GM12878 (cell line): ENCODE results near the gene HOXC5.

Experiments
- BHLHE40 ChIP-seq, 2 experiments: fragments of 450-650 bp in 1 of 2; IDR thresholded peaks; 2 replicates each; pipeline ENCODE4 v1.6.1; 2011 to 2017; ENCODE audit warnings: low read depth in 2 of 2, borderline replicate concordance in 1 of 2, improper control_type of control experiment in 1 of 2, low read length in 1 of 2, mild to moderate bottlenecking in 1 of 2
- CTCF ChIP-seq, 3 experiments: IDR thresholded peaks in 2 of 3; conservative IDR thresholded peaks in 1 of 3; 2 replicates each; pipeline ENCODE4 v1.5.1; 2011; ENCODE audit warnings: low read depth in 3 of 3, low read length in 3 of 3, mild to moderate bottlenecking in 3 of 3, control low read depth in 2 of 3, moderate library complexity in 2 of 3, inconsistent platforms in 1 of 3, mixed read lengths in 1 of 3; ENCODE audit not compliant: control insufficient read depth in 2 of 3, insufficient read depth in 1 of 3; ENCODE audit errors: extremely low read depth in 1 of 3
- EGR1 ChIP-seq, 2 experiments: IDR thresholded peaks; 1 replicate in 1 of 2; 2 replicates in 1 of 2; pipeline ENCODE4 v1.6.1; 2011 to 2012; ENCODE audit warnings: low read depth in 2 of 2, low read length in 2 of 2, borderline replicate concordance in 1 of 2, mild to moderate bottlenecking in 1 of 2, moderate library complexity in 1 of 2
- FOS ChIP-seq: IDR thresholded peaks from 3 replicates; pipeline ENCODE4 v1.6.1; 2011; ENCODE audit warnings: borderline replicate concordance; ENCODE audit not compliant: insufficient read length; ENCODE audit errors: extremely low read depth
- SIN3A ChIP-seq: IDR thresholded peaks from 2 replicates; pipeline ENCODE4 v1.6.1; 2012; ENCODE audit warnings: low read depth, low read length, improper control_type of control experiment
- SUZ12 ChIP-seq: fragments of 200-600 bp; sonication (generic); IDR thresholded peaks from one replicate; pipeline ENCODE4 v1.6.1; 2018; ENCODE audit warnings: antibody characterized with exemption, mild to moderate bottlenecking; ENCODE audit not compliant: unreplicated experiment
- USF2 ChIP-seq: IDR thresholded peaks from 2 replicates; pipeline ENCODE4 v1.6.1; 2011; ENCODE audit warnings: low read depth, low read length, improper control_type of control experiment, borderline replicate concordance
- ZNF24 ChIP-seq: fragments of 450-650 bp; IDR thresholded peaks from 2 replicates; pipeline ENCODE4 v1.6.1; 2017; ENCODE audit warnings: antibody characterized with exemption, mild to moderate bottlenecking

- TF ChIP-seq CTCF (IDR thresholded peaks at IDR 0.05 in 2 of 3, conservative IDR thresholded peaks at IDR 0.05 in 1 of 3; ENCODE audit: control insufficient read depth in 2 of 3, extremely low read depth in 1 of 3, insufficient read depth in 1 of 3, low read depth in 3 of 3, low read length in 3 of 3), result no peak
- TF ChIP-seq ZNF24, result no peak
- no peak for TF ChIP-seq SUZ12
- no peak for TF ChIP-seq USF2
- TF ChIP-seq SIN3A, result no peak
- TF ChIP-seq EGR1 (IDR thresholded peaks at IDR 0.05; ENCODE audit: borderline replicate concordance in 1 of 2, low read depth in 2 of 2, low read length in 2 of 2), result no peak
- no peak for TF ChIP-seq BHLHE40 (IDR thresholded peaks at IDR 0.05; ENCODE audit: borderline replicate concordance in 1 of 2, low read depth in 2 of 2, low read length in 1 of 2)
- TF ChIP-seq FOS, result no peak
Observed at GRCh38 chr12:54044425-54045103, 11.7 kb downstream of the HOXC5 start.
